MM.1S (cell line): ENCODE results near the gene IL17C.

Experiments used
- EZH2 ChIP-seq: fragments of 300-600 bp; sonication (generic); optimal IDR thresholded peaks from 2 replicates; pipeline ENCODE3; 2017; ENCODE audit warnings: low read depth, mild to moderate bottlenecking, antibody characterized with exemption, low read length, mixed read lengths
- EZH2phosphoT487 ChIP-seq: fragments of 300-600 bp; sonication (generic); IDR thresholded peaks from 2 replicates; pipeline ENCODE4 v1.6.1; 2018; ENCODE audit warnings: antibody characterized with exemption, low read length

GRCh38 chr16:88640039-88640495, 1.7 kb downstream of the IL17C start:
- TF ChIP-seq EZH2 (no peak), EZH2phosphoT487 (no peak)
